Measurements from ENCODE around the gene DHX9. TPM values are rescaled to one million over a fixed set of nuclear protein-coding genes. Genes with fewer than 3 reads are reported as not detected.

The DHX9 gene
- total RNA-seq, 1 experiment from 2014 or later: 191 TPM

DNA sequence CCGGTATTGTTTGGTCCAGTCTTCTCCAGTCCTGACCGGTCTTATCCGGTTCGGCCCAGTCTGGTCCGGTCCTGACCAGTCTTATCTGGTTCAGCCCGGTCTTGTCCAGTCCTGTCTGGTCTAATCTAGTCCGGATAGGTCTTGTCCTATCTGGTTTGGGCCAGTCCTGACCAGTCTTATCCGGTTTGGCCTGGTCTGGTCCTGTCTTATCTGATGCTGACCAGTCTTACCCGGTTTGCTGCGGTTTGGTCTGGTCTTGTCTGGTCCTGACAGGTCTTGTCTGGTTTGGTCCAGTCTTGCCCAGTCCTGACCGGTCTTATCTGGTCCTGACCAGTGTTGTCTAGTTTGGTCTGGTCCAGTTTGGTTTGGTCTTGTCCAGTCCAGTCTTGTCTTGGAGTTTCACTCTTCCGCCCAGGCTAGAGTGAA, 30.1 kb downstream of the DHX9 start:
- no peak overlapping the region for H3K4me3 ChIP-seq (ENCODE audit: low read length)
- no peaks in the 10 kb centered on the region for H3K4me1 ChIP-seq (ENCODE audit: insufficient read depth, low read length)
- peaks cover 90% of the 10 kb centered on the region for H3K36me3 ChIP-seq (ENCODE audit: low read depth, low read length)
- intact Hi-C loops (cut with micrococcal nuclease): no loop called here
- no peak for TF ChIP-seq EZH2phosphoT487 (IDR thresholded peaks at IDR 0.05; ENCODE audit: borderline replicate concordance, low read length)
- no peak for TF ChIP-seq EZH2 (IDR thresholded peaks at IDR 0.05; ENCODE audit: low read length, unreplicated experiment)
- H2AFZ ChIP-seq (ENCODE audit: low read length): no peak overlapping the region
- no peaks in the 10 kb centered on the region for H3K9me2 ChIP-seq (replicated peaks; ENCODE audit: low read length)
- H3K9me3 ChIP-seq (ENCODE audit: low read length): no peaks in the 10 kb centered on the region
- H3K27ac ChIP-seq (ENCODE audit: low read length): no peak overlapping the region
- ATAC-seq (no peak), DNase-seq (no peak)
- POLR2A ChIA-PET (ENCODE audit: unreplicated experiment): no interaction called here
- H3F3A ChIP-seq (ENCODE audit: low read length, unreplicated experiment): no peaks in the 10 kb centered on the region
- CTCF ChIA-PET: no interaction called here
- 0 out of 2 replicates have a peak, but pooled peaks cover 8% of the 10 kb centered on the region for H4K20me1 ChIP-seq (ENCODE audit: low read length)
- BruUV-seq (replicated peaks): no TSS peak
- 0 out of 2 replicates have a peak, but pooled peaks cover 2% of the 10 kb centered on the region for H3K79me2 ChIP-seq (ENCODE audit: low read length)
- H3K27me3 ChIP-seq (ENCODE audit: low read length): no peaks in the 10 kb centered on the region
- H3K4me2 ChIP-seq (ENCODE audit: low read length): no peak overlapping the region
- H3K9ac ChIP-seq (ENCODE audit: low read length): no peak overlapping the region

DNA sequence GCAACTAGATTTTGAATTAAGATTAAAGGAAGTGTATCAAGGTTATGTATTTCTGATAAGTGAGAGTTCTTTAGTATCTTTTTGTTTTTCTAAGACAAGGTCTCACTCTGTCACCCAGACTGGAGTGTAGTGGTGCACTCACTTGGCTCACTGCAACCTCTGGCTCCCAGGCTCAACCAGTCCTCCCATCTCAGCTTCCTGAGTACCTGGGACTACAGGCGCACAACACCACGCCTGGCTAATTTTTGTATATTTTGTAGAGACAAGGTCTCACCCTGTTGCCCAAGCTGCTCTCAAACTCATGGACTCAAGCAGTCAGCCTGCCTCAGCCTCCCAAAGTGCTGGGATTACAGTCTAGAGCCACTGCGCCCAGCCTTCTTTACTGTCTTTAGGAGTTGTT, 33.7 kb downstream of the DHX9 start:
- no peaks in the 10 kb centered on the region for H3K79me2 ChIP-seq (ENCODE audit: low read length)
- TF ChIP-seq EZH2 (IDR thresholded peaks at IDR 0.05; ENCODE audit: low read length, unreplicated experiment) (no peak), EZH2phosphoT487 (IDR thresholded peaks at IDR 0.05; ENCODE audit: borderline replicate concordance, low read length) (no peak)
- TF ChIP-seq, protein P1, sequence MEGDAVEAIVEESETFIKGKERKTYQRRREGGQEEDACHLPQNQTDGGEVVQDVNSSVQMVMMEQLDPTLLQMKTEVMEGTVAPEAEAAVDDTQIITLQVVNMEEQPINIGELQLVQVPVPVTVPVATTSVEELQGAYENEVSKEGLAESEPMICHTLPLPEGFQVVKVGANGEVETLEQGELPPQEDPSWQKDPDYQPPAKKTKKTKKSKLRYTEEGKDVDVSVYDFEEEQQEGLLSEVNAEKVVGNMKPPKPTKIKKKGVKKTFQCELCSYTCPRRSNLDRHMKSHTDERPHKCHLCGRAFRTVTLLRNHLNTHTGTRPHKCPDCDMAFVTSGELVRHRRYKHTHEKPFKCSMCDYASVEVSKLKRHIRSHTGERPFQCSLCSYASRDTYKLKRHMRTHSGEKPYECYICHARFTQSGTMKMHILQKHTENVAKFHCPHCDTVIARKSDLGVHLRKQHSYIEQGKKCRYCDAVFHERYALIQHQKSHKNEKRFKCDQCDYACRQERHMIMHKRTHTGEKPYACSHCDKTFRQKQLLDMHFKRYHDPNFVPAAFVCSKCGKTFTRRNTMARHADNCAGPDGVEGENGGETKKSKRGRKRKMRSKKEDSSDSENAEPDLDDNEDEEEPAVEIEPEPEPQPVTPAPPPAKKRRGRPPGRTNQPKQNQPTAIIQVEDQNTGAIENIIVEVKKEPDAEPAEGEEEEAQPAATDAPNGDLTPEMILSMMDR (conservative IDR thresholded peaks at IDR 0.05; ENCODE audit: low read depth, low read length): no peak
- no peaks in the 10 kb centered on the region for H3K4me1 ChIP-seq (ENCODE audit: insufficient read depth, low read length)
- H3K27me3 ChIP-seq (ENCODE audit: low read length): no peaks in the 10 kb centered on the region
- no peak overlapping the region for H3K9ac ChIP-seq (ENCODE audit: low read length)
- ATAC-seq: no peak
- POLR2A ChIA-PET (ENCODE audit: unreplicated experiment): no interaction called here
- no peaks in the 10 kb centered on the region for H3K9me2 ChIP-seq (replicated peaks; ENCODE audit: low read length)
- CTCF ChIA-PET: no interaction called here
- intact Hi-C loops (cut with micrococcal nuclease): no loop called here
- no peak overlapping the region for H3K4me2 ChIP-seq (ENCODE audit: low read length)
- 0 out of 2 replicates have a peak, but pooled peaks cover 3% of the 10 kb centered on the region for H4K20me1 ChIP-seq (ENCODE audit: low read length)
- H3K36me3 ChIP-seq (ENCODE audit: low read depth, low read length): peaks cover 89% of the 10 kb centered on the region
- no peak overlapping the region for H3K27ac ChIP-seq (ENCODE audit: low read length)
- BruUV-seq (replicated peaks): no TSS peak
- H2AFZ ChIP-seq (ENCODE audit: low read length): no peak overlapping the region
- H3F3A ChIP-seq (ENCODE audit: low read length, unreplicated experiment): no peaks in the 10 kb centered on the region
- H3K4me3 ChIP-seq (ENCODE audit: low read length): no peak overlapping the region
- DNase-seq: no peak
- H3K9me3 ChIP-seq (ENCODE audit: low read length): no peaks in the 10 kb centered on the region

DNA sequence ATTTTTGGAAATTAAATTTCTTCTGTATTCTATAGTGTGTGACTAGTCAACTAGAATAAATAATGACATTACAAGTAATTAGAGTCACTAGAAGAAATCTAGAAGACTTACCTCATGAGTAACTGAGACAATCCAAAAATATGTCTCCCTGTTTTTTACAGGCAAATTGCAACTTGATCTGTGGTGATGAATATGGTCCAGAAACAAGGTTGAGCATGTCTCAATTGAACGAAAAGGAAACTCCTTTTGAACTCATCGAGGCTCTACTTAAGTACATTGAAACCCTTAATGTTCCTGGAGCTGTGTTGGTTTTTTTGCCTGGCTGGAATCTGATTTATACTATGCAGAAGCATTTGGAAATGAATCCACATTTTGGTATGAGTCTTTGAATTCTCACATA, 36.7 kb downstream of the DHX9 start:
- peaks cover 93% of the 10 kb centered on the region for H3K36me3 ChIP-seq (ENCODE audit: low read depth, low read length)
- POLR2A ChIA-PET (ENCODE audit: unreplicated experiment): no interaction called here

More for the DNA sequence above, 36.7 kb downstream of the DHX9 start:
- TF ChIP-seq, protein P1 (conservative IDR thresholded peaks at IDR 0.05; ENCODE audit: low read depth, low read length): no peak
- TF ChIP-seq EZH2phosphoT487 (IDR thresholded peaks at IDR 0.05; ENCODE audit: borderline replicate concordance, low read length) (no peak), EZH2 (IDR thresholded peaks at IDR 0.05; ENCODE audit: low read length, unreplicated experiment) (no peak)
- no peak overlapping the region for H3K4me2 ChIP-seq (ENCODE audit: low read length)
- H3K4me3 ChIP-seq (ENCODE audit: low read length): no peak overlapping the region
- no peaks in the 10 kb centered on the region for H3K4me1 ChIP-seq (ENCODE audit: insufficient read depth, low read length)
- CTCF ChIA-PET: no interaction called here
- no peaks in the 10 kb centered on the region for H3K79me2 ChIP-seq (ENCODE audit: low read length)
- no TSS peak for BruUV-seq (replicated peaks)
- H3F3A ChIP-seq (ENCODE audit: low read length, unreplicated experiment): no peaks in the 10 kb centered on the region
- H3K27ac ChIP-seq (ENCODE audit: low read length): no peak overlapping the region
- H3K9ac ChIP-seq (ENCODE audit: low read length): no peak overlapping the region
- H3K9me3 ChIP-seq (ENCODE audit: low read length): no peaks in the 10 kb centered on the region
- no peaks in the 10 kb centered on the region for H4K20me1 ChIP-seq (ENCODE audit: low read length)
- no peaks in the 10 kb centered on the region for H3K9me2 ChIP-seq (replicated peaks; ENCODE audit: low read length)
- intact Hi-C loops (cut with micrococcal nuclease): no loop called here
- no peak overlapping the region for H2AFZ ChIP-seq (ENCODE audit: low read length)
- no peaks in the 10 kb centered on the region for H3K27me3 ChIP-seq (ENCODE audit: low read length)
- ATAC-seq (no peak), DNase-seq (no peak)

All from PC-3 (cell line).